AG04449 (cell line): ENCODE data around the gene THSD4.
"Not testable (repeated sequence)": the region's sequence is repeated elsewhere in the genome, so short reads cannot be mapped to it uniquely, and the experiment has no call there.

ENCODE experiments used
- CTCF ChIA-PET: fragments of 350-600 bp; formaldehyde crosslinking; extraction: SDS; loops from one replicate; lab custom pipeline; 2021; ENCODE audit warnings: antibody characterized with exemption; lab: Yijun Ruan, JAX
- POLR2A ChIA-PET: fragments of 400-600, 350-600 bp; formaldehyde crosslinking; extraction: SDS; loops from one replicate; lab custom pipeline; 2020; ENCODE audit warnings: antibody characterized with exemption, inconsistent platforms; lab: Yijun Ruan, JAX
- DNase-seq: peaks from one replicate; pipeline ENCODE4 v3.0.0-alpha.2; 2010; ENCODE audit warnings: low read depth, low spot score
- H3K4me3 ChIP-seq: 2 replicates; pipeline ENCODE4 v1.5.1; 2011; ENCODE audit warnings: low read depth, mild to moderate bottlenecking, control low read depth, low read length
- TF ChIP-seq, protein P1 (sequence below): IDR thresholded peaks from one replicate; pipeline ENCODE4 v1.5.1; 2011; ENCODE audit warnings: mild to moderate bottlenecking, moderate library complexity, low read length, control low read depth, inconsistent platforms; ENCODE audit not compliant: insufficient read depth; ENCODE audit errors: missing control alignments

Gene THSD4

DNA sequence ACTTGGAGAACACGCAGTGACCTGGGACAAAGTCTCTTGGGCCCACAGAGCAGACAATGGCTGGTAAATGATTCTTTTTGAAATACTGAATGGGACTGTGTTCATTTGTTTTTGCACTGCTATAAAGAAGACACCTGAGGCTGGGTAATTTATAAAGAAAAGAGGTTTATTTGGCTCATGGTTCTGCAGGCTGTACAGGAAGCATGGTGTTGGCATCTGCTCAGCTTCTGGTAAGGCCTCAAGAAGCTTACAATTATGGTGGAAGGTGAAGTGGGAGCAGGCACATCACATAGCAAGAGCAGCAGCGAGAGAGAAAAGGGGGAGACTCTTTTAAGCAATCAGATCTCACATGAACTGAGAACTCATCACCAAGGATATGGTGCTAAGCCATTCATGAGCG is 321.6 kb downstream of the THSD4 start:
- POLR2A ChIA-PET, result no interaction called here
- CTCF ChIA-PET, result interaction anchor here (1.3 to 10.5 kb wide), 6 partner anchors 12 to 331 kb away, joined by 3 to 197 read pairs (median 5); partner anchors contain the start of gene THSD4
- TF ChIP-seq, protein P1, sequence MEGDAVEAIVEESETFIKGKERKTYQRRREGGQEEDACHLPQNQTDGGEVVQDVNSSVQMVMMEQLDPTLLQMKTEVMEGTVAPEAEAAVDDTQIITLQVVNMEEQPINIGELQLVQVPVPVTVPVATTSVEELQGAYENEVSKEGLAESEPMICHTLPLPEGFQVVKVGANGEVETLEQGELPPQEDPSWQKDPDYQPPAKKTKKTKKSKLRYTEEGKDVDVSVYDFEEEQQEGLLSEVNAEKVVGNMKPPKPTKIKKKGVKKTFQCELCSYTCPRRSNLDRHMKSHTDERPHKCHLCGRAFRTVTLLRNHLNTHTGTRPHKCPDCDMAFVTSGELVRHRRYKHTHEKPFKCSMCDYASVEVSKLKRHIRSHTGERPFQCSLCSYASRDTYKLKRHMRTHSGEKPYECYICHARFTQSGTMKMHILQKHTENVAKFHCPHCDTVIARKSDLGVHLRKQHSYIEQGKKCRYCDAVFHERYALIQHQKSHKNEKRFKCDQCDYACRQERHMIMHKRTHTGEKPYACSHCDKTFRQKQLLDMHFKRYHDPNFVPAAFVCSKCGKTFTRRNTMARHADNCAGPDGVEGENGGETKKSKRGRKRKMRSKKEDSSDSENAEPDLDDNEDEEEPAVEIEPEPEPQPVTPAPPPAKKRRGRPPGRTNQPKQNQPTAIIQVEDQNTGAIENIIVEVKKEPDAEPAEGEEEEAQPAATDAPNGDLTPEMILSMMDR, result no peak
- DNase-seq, result no peak
- H3K4me3 ChIP-seq, result no peak overlapping the region

DNA sequence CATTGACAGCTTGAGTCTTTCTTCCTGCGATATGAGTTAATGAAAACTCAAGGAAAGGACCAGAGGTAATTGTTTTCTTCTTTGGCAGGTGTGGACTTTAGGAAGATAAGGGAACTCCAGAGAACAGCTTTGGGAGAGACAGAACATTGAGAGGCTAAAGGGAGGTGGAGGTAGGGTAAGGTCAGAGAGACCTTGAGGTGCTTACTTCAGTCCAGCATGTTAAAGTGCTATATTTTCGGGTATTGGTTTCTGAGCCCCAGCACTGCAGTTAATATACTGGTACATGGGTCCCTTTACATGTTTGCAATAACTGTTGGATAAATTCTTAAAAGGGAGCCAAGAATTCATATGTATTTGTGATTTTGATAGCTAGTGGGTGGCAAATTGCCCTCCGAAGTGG is 322.1 kb downstream of the THSD4 start:
- DNase-seq, result no peak
- ChIA-PET CTCF (interaction anchor here (0.9 to 10.5 kb wide), 8 partner anchors 13 to 426 kb away, joined by 3 to 197 read pairs (median 4); partner anchors contain the start of gene THSD4), POLR2A (no interaction called here)
- TF ChIP-seq, protein P1, result no peak
- no peak overlapping the region for H3K4me3 ChIP-seq

DNA sequence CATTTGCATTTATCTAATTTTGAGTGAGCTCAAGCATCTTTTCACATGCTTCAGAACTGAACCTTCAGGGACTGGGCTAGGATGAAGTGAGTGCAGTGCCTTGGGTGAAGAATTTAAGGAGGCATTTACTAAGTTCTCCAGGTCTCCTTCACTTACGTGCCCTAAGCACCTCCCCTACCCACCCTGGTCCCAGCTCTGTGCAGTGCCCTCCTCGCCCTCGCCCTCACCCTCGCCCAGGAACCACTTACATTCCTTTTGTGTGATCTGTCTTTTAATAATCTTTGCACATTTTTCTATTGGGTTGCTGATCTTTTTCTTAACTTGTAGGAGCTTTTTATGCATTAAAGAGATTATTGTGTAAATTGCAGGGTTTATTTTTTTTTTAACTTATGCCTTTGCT is 322.6 kb downstream of the THSD4 start:
- ChIA-PET POLR2A (no interaction called here), CTCF (interaction anchor here (0.9 to 10.5 kb wide), 10 partner anchors 13 to 464 kb away, joined by 3 to 197 read pairs (median 4); partner anchors contain the start of gene THSD4)
- TF ChIP-seq, protein P1, result no peak
- no peak for DNase-seq
- no peak overlapping the region for H3K4me3 ChIP-seq

DNA sequence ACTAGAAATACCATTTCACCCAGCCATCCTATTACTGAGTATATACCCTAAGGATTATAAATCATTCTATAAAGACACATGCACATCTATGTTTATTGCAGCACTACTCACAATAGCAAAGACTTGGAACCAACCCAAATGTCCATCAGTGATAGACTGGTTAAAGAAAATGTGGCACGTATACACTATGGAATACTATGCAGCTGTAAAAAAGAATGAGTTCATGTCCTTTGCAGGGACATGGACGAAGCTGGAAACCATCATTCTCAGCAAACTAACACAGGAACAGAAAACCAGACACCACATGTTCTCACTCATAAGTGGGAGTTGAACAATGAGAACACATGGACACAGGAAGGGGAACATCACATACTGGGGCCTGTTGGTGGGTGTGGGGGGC is 324.2 kb downstream of the THSD4 start:
- POLR2A ChIA-PET, H3K4me3 ChIP-seq, DNase-seq: not testable (repeated sequence)
- CTCF ChIA-PET, result interaction anchor here (0.7 to 10.5 kb wide), 12 partner anchors 11 to 464 kb away, joined by 3 to 197 read pairs (median 10); partner anchors contain the start of gene THSD4

DNA sequence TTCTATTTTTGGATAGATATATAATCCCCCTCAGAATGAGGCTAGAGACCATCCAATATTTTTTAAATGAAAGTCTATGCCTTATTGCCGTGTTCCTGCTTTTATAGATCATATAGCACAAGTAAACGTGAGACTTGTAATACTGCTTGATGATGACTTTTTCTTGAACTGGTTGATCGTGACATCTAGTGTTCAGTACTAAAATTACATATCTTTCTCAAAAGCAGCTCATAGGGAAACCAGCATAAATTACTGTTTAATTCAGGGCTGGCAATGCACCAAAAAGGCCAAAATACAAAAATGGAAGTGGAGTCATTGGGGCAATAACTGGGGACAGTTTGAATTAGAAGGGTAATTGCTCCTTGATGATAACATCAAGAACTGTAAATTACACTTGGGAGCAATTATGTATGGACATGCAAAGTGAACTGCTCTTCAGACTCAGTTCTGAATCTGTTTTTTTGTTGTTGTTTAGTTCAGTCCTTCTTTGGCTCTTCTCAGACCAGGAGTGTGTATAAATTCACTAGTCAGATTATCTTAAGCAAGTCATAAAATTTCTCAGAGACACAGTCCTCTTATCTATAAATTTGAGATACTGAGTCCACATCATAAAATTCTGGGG is 325.3 kb downstream of the THSD4 start:
- peak; percentile 31 for DNase-seq
- CTCF ChIA-PET, result interaction anchor here (0.6 to 10.5 kb wide), 26 partner anchors 10 to 465 kb away, joined by 3 to 197 read pairs (median 4); partner anchors contain the start of gene THSD4
- TF ChIP-seq, protein P1, result peak; percentile 17
- POLR2A ChIA-PET, result no interaction called here
- H3K4me3 ChIP-seq, result no peak overlapping the region

DNA sequence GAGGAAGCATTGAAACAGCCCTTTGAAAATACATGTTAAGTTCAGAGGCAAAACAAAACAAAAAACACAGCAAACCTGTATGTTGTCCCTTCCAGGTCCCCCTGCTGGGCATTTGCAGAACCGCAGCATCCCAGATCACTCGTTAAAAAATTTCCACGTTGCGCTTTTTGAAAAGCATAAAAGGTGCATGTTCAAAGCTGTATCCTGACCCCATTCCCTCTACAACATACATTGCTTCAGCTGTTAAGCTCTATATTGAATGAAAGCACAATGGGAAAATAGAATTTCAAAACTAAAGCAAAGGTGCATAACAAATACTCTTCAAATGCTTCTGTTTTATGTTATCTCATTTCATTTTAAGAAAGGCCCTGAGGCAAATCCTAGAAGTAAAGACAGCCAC is 328.3 kb downstream of the THSD4 start:
- POLR2A ChIA-PET, result no interaction called here
- no peak overlapping the region for H3K4me3 ChIP-seq
- TF ChIP-seq, protein P1, result peak; percentile 70
- CTCF ChIA-PET, result interaction anchor here (0.6 to 5.1 kb wide), 58 partner anchors 9 to 569 kb away, joined by 3 to 98 read pairs (median 4); partner anchors contain the start of genes LRRC49, THAP10 and THSD4
- no peak for DNase-seq
